Stimulated activated CD8-positive, alpha-beta memory T cell treated with anti-CD3 and anti-CD28 coated beads, Interleukin-15, amount 100 ng/mL, for 48 hours (primary cell): ENCODE measurements around the gene PRKCD.

Experiments used
- DNase-seq, 2 donors: peaks; one replicate each; pipeline ENCODE4 v3.0.0-alpha.2; 2020; ENCODE audit warnings: low read depth in 2 of 2

PRKCD gene

DNA sequence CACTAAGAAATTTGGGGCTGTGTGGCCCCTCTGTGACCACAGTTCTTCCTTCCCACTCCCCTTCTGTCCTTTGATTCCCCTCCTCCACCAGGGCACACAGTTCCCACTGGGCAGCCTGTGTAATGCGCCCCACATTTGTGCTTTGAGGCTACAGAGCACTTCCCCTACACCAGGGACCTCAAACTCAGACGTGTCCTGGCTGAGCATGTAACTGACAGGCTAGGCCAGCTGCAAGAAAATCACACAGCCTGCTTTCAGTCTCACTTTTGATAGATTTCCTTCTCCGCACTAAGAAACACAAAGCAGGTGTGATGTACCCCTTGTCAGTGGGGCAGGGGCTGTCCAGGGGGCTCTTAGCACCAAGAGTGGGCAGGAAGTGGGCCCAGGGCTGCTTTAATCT, 29.6 kb downstream of the PRKCD start:
- DNase-seq, result no peak

DNA sequence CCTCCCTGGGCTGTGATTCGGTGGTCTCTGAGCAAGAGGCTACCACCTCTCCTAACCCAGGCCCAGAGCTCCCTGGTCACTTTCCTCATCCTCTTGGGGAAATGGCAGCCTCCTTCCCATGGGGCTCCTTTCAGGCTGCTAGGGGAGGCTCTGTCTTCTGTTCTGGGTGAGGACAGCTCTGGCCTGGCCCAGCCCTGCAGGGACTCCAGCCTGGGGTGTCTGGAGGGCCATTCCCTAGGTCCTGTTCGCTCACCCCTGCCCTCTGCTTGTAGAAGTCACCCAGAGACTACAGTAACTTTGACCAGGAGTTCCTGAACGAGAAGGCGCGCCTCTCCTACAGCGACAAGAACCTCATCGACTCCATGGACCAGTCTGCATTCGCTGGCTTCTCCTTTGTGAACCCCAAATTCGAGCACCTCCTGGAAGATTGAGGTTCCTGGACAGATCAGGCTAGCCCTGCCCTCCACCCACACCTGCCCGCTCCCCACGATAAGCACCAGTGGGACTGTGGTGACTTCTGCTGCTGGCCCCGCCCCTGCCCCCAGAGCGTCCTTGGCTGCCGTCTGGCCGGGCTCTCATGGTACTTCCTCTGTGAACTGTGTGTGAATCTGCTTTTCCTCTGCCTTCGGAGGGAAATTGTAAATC, 30.9 kb downstream of the PRKCD start:
- no peak for DNase-seq

DNA sequence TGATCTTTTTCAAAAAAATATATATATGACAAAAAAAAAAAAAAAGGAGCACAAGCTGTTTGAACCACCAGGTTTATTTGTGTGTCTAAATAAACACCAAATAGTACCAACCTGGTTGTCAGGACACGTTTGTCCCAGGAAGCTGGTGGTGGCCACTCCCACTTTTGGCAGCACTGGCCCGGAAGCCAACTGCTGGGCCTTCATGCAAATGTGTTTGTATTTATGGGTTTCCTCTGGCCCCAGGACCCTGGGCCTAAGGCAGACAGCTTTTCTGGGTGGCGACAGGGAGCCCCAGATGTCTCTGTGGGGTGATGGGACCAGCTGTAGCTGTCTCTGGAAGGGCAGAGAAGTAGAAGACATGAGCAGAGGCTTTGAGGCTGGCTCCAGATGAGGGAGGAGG, 31.6 kb downstream of the PRKCD start:
- no peak for DNase-seq

DNA sequence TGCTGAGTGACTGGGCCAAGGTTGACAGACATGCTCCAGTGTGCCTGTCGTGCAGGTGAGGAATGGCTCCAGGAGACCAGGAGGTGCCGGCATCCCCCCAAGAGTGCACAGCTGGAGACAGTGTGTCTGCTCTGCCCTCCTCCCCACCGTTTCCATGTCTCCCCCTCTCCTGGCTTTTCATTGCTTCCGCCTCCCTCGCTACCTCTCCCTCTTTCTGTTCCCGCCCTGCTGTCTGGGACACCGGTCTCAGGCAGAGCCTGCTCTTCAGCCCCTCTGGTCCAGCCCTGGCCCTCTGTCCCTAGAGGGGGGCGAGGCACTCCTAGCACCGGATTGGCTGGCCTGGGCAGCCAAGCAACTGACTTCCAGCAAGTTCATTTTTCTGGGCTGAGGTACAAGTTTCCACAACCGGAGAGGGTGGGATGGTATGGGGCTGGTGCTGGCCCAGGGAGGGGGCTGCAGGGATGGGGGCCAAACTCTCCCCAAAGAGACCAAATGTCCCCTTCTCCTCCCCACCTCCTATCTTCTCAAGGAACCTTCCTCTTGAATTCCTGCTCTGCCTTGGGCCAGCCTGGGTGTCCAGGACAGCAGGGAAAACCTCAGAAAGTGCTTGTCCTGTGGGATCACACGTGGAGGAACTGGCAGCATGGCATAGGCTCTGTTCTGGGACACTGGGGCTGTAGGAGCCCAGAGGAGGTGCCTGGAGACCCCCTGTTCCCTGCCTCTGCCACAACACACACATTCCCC, 32.6 kb downstream of the PRKCD start:
- DNase-seq, result no peak

DNA sequence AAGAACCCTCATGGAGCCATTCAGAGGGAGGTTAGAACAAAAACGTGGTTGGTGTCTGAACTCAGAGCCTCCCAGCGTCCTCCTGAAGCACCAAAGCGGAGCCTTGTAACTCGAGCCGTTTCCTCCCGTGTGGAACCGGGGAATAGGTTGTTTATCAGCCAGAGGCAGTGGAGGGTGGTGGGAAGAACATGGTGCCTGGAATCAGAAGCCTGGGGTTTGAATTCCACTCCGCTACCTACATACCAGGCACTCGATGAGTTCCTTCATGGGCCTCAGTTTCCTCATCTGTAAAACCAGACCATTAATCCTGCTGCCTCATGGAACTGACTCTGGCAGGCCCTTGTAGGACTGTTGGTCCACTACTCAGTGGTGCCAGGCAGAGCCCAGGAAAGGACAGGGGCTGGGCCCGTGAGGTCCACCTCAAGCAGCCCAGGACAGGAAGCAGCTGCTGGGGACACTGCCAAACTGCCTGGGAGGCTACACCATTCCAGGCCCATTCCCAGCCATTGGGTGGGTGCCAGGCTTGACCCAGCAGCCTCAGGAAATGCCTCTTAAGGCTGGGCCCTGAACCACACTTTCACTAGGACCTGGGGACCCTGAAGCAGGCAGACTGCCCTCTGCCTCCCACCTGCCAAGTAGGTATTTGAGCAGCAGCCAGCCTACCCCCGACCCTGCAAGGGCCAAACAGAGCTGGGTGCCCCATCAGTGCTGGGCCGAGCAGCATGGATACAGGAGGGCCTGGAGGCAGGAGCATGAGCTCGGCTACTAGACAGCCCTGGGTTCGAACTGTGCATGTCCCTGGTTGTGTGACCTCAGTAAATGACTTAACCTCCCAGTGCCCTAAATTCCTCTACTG, 33.4 kb downstream of the PRKCD start:
- DNase-seq, result no peak

DNA sequence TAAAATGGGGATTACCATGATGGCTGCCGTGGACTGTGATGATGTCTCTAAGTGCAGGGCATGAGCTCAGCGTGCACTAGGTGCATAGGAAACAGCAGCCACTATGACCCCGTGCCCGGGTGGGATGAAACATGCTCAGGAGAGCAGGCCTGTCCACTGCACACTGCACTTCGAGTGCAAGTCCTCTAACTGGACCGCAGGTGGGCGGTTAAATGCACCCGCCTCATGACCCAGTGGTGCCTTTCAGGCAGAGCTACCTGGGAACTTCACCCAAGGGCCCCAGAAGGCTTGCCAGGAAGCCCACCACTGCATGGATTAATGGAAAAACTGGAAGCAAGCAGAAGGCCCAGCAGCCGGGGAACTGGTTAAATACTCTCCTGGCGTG, 34.0 kb downstream of the PRKCD start:
- DNase-seq, result no peak

DNA sequence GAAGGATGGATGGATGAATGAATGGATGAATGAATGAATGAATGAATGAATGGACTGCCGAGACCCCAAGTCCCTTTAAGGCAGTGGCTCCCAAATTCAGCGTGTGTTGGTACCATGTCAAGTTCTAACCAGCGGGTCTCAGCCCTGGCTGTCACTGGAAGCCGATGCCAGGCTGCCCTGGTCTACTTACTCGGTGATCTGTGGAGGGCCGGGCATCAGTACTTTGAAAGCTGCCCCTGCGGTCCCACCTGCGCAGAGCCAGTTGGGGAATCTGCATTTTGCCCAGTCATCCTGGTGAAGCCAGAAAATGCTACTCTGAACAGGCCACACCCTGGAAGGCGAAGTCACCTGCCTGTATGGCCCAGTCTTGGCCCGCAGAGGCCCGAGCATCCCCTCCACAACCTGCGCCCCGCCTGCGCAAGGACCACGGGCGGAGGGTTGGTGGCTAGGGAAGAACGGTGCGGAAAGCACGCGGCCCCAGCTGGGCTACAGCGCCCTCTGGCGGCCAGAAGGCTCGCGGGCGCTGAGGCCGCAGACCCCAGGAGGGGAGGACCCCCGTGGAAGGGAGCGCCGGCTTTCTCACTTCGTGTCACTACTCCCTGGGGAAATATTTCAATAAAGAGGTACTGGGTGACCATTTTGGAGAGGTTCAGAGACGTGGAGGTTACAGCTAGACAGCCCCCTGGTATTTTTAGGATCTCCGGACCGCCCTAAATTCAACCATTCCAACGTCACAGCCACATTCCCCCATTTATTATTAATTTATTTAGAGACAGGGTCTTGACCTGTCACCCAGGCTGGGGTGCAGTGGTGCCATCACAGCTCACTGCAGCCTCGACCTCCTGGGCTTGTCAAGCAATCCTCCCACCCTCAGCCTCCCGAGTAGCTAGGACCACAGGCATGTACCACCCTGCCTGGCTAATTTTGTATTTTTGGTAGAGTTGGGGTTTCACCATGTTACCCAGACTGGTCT, 34.9 kb downstream of the PRKCD start:
- DNase-seq, result peak; percentile 34 to 36

DNA sequence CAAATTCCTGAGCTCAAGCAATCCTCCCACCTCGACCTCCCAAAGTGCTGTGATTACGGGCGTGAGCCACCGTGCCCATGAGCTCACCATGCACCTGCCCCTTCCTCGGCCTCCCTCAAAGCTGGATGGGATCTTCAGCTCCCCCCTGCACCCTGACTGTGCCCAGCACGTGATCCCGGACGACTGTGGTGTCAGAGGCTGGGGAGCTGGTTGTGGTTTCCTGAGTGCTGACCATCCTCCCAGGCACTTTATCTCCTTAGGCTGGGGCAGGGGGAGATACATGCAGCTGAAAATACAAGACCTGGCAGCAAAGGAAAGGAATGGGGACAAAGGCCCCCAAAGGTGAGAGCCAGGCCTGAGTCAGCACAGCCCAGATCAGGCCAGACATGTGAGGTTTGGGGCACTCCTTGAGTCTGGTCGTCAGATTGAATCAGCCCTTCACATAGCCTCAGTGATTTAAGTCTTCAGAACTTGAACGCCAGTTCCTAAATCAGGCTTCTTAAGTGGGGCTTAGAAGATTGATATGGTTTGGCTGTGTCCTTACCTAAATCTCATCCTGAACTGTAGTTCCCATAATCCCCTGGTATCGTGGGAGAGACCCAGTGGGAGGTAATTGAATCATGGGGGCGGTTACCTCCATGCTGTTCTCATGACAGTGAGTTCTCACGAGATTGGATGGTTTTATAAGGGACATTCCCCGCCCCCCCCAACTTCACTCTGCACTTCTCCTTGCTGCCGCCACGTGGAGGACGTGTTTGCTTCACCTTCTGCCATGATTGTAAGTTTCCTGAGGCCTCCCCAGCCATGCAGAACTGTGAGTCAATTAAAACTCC, 35.8 kb downstream of the PRKCD start:
- DNase-seq, result peak; percentile 24 to 26

DNA sequence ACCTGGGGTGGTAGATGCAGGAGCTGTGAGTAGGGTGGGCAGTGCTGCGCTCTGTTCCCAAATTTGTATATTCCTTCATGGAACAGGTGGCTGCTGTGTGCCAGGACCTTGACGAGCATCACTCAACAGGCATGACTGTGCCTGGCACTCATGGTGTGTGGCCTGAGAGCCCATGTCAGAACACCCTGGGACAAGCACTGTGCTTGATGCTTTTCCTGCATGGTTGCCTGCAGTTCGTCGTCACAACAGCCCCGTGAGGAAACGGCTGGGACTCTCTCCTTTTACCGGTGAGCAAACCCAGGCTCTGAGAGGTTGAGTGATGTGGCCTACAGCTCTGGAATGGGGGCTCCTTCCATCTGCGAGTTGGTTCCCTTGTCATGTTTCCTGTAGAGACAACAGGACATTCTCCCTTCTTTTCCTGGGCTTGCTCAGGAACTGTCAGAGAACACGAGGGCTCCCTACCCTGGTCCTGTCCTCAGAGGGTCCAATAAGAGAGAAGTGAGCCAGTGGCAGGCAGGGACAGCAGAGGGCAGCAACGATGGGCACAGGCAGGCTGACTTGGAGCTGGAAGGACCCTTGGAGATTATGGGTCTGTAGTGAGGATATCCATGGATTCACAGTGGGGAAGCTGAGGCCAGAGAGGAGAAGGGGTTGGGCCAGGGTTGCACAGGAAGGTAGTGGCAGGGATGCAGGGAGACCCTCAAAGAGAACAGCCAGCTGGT, 37.4 kb downstream of the PRKCD start:
- no peak for DNase-seq

DNA sequence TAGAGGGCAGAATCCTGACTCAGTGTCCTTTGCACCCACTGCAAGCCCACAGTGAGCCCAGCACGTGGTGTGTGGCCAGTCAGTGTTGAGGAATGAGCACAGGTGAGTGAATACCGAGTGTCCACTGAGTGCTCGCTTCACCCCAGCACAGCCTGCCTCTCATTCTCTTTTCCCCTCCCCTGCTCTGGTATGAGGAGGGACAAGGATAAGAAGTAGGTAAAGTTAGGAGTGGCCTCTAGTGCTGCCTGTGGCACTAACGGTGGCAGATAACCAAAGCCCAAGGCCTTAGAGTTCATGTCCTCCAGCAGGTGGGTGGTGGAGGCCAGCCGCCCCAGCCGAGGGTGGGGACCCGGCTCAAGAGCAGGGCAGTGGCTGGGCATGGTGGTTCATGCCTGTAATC, 38.0 kb downstream of the PRKCD start:
- DNase-seq, result no peak

DNA sequence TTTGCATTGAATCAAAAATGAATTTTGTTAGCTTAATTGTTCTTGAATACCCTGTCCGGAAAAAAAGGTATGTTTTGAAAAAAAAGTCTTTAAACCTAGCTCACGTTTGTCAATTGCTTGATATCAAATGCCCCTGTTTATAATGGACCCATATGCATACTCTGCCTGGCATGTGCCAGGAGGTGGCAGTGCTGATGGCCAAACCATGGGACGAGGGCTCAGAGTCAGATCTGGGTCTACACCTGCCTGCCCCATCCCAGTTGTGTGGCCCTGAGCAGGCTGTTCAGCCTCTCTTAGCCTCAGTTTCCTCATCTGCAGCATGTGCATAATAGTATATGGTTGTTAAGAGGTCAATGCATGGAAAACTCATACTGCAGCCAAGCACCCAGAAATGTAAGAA, 38.8 kb downstream of the PRKCD start:
- no peak for DNase-seq

DNA sequence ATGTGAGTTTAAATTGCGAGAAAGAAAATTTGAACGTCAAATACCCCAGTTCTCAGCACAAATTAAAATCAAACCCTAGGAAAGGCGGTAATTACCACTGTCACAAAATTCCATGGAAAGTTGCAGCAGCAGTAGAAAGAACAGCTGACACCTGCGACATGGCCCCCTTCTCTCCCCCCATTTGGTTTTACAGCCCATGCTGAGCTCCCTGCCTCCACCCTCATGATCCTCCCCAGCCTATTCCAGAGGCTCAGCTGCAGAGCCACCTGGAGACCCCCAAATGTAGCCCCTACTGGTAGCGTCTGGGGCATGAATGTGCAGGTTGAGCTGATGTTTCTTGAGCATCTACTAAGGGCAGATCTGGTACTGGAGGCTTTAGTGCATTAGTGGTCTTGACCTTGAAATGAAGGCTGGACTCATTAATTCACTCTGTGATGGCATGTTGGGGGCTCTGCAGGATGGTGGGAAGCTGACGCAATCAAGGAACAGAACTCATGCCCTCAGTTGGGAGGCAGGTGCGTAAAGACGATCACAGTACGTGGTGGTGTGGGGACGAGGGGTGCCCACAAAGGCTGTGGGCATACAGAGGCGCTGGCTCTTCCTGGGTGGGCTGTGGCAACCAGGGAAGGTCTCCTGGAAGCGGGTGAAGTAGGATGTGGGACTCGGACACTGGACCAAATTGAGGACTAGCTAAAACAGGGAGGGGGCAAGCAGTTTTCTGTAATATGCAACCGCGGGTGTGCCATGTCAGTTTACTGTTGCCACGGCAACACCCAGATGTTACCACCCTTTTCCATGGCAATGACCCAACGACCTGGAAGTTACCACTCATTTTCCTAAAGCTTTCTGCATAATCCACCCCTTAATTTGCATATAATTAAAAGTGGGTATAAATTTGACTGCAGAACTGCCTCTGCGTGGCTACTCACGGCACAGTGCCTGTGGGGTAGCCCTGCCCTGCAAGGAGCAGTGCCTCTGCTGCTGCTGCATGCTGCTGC, 39.8 kb downstream of the PRKCD start:
- no peak for DNase-seq

DNA sequence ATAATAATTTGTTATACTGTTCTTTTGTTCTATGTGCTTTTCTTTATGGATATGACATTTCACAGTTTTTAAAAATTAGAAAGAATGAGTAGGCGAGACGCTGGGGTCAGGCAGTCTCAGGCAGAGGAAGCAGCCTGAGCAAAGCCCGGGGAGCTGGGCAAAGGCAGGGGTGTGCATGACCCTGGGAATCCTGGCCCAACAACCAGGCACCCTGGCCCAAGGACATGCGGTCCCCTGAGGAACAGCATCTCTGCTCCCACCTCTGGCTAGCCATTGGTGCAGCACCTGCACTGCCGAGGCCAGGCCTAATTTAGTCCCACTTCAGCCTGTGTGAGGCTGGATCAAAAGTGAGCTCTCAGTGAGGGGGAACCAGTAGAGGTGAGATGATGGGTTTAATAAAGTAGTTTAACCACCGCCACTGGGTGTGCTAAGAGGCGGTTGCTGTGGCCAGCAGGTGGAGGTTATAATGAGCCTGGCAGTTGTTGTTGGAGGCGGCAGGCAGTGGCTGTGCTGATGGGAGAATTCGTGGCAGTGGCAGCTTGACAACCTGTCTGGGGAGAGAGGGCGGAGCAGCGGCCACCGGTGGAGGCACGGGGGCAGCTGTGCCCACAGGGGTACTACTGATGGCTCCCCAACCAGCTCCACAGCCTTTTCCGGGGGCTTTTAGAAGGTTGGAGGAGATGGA, 41.5 kb downstream of the PRKCD start:
- no peak for DNase-seq

DNA sequence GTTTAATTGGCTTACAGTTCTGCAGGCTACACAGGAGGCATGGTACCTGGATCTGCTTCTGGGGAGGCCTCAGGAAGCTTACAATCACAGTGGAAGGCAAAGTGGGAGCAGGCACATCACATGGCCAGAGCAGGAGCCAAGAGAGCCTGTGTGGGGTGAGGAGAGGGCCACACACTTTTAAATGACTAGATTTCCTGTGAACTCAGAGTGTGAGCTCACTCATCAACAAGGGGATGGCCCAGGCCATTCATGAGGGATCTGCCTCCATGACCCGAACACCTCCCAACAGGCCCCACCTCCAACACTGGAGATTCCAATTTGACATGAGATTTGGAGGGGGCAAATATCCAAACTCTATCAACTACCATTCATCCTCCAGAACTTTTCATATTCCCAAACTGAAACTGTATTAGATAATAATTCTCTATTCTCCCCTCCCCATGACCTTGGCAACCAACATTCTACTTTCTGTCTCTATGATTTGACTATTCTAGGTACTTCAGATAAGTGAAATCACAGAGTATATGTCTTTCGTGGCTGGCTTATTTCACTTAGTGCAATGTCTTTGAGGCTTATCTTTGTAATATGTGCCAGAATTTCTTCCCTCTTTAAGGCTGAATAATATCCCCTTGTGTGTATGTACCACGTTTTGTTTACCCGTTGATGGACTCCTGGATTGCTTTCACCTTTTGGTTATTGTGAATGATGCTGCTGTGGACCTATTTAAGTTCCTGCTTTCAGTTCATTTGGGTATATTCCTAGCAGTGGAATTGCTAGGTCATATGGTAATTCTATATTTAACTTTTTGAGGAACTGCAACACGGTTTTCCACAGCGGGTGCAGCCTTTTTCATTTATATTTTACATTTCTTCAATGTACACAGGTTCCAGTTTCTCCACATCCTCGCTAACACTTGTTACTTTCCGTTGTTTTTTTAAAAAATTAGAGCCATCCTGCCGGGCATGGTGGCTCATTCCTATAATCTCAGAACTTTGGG, 51.0 kb downstream of the PRKCD start:
- no peak for DNase-seq

DNA sequence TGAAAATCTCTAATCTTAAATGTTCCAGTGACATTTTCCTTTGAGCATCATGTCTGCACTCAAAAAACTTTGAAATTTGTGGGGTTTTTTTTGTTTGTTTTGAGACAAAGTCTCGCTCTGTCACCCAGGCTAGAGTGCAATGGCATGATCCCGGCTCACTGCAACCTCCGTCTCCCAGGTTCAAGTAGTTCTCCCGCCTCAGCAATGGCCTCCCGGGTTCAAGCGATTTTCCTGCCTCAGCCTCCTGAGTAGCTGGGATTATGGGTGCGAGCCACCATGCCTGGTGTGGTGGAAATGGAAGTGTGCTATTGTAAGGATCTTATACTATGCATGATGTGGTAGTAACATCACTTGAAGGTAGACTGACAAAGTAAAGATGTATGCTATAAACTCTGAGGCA, 52.3 kb downstream of the PRKCD start:
- DNase-seq, result no peak

DNA sequence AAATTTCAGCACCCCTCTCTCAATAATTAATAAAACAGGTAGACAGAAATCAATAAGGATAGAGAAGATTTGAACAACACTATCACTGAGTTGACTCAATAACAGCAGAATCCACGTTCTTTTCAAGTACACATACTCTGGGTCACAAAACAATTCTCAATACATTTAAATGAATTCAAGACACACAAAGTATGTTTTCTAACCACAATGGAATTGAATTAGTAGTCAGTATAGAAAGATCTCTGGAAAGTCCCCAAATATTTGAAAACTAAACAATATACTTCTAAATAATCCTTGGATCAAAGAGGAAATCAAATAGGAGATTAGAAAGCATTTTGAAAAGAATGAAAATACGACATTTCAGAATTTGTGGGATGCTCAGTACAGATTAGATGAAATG, 54.8 kb downstream of the PRKCD start:
- no peak for DNase-seq

DNA sequence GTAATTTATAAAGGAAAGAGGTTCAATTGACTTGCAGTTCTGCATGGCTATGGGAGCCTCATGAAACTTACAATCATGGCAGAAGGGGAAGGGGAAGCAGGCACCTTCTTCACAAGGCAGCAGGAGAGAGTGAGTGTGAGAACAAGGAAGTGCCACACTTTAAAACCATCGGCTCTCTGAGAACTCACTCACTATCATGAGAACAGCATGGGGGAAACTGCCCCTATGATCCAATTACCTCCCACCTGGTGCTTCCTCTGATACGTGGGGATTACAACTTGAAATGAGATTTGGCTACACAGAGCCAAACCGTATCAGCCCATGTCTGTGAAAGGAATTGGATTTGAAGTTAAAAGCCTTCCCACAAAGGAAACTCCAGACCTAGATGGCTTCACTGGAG, 55.7 kb downstream of the PRKCD start:
- DNase-seq, result no peak
